ENCODE data around the gene TTLL13. TPM values are rescaled to one million over a fixed set of nuclear protein-coding genes. Genes with fewer than 3 reads are reported as not detected.

The TTLL13 gene
- total and polyA plus RNA-seq, 2 of the 8 experiments (the other 6 are each of a cell fraction or from before 2014, with no cell fraction given) = 0.03 TPM; not detected in 1

DNA sequence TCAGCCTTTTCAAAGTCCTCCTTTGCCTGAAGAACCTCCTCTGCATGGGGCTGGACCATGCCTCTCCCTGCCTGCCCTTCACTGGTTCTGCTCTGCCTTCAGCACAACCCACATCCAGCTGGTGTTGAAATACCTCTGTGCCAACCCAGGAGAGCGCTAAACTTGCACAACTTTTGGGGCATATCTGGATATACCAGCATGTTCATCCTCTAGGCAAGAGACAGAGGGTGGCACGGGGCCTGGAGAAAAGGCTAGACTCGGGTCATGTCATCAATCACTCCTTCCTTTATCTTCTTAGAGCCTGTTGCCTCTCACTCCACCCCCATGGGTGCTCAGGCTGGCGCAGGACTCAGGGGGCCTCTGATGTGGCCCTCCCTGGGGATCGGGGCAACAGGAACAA lies 43.5 kb upstream of the TTLL13 start (continued):
- TF ChIP-seq TBP (IDR thresholded peaks at IDR 0.05; ENCODE audit: low read depth, low read length) (no peak), JUND (IDR thresholded peaks at IDR 0.05; ENCODE audit: low read length) (no peak), POLR2A (IDR thresholded peaks at IDR 0.05; ENCODE audit: control extremely low read depth in 1 of 2, low read depth in 2 of 2, low read length in 2 of 2) (no peak)
